HG03064 (cell line): ENCODE data around the gene IPMK.
A peak's percentile ranks its signal among the peaks of the same experiment; 100 is the strongest.
"Not testable (repeated sequence)": the region's sequence is repeated elsewhere in the genome, so short reads cannot be mapped to it uniquely, and the experiment has no call there.

Source experiments
- ATAC-seq: cut with Tn5 transposase; IDR thresholded peaks from one replicate; pipeline ENCODE4 v1.9.1; 2021; ENCODE audit warnings: low read depth; ENCODE audit not compliant: unreplicated experiment

Gene IPMK

DNA sequence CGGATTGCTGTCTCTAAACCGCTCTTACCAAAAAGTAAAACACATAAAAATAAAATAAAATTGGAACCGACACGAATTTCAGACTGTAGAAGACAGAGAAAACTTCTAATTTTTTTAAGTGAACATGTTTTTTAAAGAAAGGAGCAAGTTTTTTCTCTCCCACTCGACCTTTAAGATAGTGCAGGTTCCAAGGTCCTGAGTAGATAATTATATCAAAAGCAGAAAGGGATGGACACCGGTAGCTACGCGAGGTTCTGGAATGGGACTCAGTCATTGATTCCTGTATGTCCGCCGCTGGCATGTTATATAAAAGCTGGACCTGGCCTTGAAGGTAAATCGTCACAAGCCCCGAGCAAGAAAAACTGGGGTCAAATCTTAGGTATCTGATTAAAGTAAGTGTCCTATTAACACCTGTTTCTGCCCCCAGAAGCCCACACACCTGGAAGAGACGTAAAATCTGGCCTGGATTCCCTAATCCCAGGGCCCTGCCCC is 806 bp upstream of the IPMK start:
- ATAC-seq, result peak; percentile 1

DNA sequence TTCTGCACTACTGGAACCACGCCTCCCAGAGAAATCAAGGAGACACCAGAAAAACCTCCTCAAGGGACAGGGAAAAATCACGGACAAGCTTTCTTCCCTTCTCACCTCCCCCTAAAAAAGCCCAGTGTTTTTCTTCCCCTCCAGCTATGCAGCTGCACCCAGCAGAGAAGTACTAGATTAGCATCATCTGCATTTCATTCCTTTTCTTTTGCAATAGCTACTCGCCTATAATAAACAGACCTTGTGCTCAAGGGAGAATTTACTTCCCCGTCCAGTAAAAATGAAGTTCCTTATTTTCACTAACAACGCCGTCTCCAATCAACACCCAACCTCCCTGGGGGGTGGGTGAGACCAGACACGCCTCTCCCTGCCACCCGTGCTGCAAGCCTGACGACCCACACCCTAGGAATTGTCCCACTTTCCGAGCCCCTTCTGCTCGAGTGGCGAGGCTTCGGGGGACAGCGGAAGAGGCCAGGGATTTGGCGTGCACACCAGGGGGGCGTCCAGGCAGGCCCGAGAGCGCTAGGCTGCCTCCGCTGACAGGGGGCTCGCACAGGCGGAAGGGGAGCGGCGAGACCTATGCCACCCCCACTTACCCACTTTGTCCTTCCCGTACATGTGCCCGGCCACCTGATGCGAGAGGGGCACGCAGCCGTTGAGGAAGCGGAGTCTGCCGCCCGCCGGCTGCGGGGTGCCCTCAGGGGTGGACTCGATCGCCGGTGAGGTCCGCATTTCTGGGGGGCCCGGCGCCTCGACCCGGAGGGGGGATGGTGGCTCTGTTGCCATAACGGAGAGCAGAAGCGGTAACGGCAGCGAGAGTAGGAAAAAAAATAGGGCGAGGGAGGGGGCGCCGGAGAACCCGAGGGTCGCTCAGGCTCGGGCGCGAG is 625 bp downstream of the IPMK start:
- peak; percentile 11 for ATAC-seq

DNA sequence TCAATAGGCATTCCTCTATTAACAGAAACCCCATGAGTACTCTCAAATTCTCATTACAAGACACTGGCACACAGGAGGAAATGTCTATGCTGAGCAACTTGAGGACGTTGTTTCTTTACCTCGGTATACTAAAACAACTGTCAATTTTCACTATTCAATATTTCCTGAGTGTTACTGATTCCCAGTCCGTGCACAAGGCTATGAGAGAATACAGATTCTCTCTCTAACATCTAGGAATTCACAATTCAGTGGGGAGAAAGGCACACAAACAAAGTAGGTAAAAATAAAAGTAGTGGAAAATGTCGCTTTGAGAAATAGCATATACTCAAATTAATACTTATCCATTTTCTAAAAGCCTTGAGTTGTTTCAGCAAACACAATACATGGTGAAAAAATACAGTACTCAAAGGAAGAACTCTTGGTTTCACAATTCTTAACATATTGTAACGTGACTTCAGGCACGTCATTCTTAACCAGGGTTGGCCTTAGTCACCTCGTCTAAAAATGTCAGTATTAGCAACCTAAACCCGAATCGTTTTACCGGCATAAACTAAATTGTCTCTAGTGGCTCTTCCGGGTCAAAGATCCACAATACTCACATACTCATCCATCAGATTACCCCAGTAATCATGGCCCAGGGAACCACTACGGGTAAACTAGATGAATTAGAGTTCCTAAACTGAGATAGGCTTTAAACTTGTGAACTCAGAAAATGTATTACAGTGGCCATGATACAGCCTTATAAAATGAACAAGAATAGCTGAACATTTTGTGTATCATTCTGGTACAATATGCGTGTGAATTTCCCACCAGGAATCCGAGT is 1.5 kb downstream of the IPMK start:
- peak; percentile 14 for ATAC-seq

GRCh38 chr10:58265249-58265648 is 2.4 kb downstream of the IPMK start:
- no peak for ATAC-seq

- ATAC-seq, result no peak
Measured at GRCh38 chr10:58264780-58265179, 2.9 kb downstream of the IPMK start.

GRCh38 chr10:58262766-58263165 is 4.9 kb downstream of the IPMK start:
- ATAC-seq, result no peak

DNA sequence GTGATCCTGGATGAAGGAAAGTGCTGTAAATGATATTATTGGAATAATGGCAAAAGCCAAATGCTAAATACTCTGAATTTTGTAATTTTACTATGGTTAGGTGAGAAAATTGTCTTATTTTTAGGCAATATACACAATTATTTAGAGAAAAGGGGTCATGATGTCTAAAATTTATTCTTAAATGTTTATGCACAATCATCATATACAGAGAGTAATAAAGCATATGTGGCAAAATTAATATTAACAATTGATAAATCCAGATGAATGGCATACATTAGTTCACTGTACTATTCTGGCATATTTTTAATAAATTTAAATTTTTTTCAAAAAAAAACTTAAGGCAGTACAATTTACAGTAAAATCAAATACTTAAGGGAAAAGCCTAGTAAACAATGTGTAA is 7.4 kb downstream of the IPMK start:
- ATAC-seq, result no peak

GRCh38 chr10:58258977-58259692 is 8.6 kb downstream of the IPMK start:
- no peak for ATAC-seq

DNA sequence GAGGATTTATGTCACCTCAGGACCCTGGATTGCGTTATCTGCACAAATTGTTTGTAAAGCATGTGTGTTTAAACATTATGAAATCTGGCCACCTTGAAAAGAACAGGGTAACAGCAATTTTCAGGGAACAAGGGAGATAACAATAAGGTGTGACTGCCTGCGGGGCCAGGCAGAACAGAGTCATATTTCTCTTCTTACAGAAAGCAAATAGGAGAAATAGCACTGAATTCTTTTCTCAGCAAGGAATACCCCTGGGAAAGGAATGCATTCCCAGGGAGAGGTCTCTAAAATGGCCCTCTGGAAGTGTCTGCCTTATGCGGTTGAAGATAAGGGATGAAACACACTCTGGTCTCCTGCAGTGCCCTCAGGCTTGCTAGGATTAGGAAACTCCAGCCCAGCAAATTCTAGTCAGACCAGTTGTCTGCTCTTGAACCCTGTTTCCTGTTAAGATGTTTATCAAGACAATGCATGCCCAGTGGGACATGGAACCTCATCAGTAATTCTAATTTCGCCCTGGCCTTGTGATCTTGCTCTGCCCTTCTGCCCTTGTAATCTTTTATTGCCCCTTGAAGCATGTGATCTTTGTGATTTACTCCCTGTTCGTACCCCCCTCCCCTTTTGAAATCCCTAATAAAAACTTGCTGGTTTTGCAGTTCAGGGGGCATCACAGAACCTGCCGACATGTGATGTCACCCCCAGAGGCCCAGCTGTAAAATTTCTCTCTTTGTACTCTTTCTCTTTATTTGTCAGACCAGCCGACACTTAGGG is 11.5 kb downstream of the IPMK start:
- not testable (repeated sequence) for ATAC-seq

DNA sequence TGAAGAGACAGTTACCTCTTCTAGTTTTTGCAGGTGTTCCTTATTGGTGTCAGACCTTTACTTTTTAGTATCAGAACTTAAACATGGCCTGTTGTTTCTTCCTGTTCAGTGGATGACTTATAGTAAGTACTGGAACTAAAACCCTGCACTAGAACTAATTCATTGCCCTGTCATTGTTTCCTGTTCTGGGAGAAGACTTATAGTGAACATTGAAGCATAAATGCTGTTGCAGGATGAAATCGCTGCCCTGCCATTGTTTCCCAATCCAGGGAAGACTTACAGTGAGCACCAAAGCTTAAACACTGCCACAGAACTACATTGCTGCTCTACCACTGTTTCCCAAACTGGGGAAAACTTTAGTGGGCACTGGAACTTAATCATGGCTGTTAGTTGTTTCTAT is 13.1 kb downstream of the IPMK start:
- ATAC-seq, result no peak

DNA sequence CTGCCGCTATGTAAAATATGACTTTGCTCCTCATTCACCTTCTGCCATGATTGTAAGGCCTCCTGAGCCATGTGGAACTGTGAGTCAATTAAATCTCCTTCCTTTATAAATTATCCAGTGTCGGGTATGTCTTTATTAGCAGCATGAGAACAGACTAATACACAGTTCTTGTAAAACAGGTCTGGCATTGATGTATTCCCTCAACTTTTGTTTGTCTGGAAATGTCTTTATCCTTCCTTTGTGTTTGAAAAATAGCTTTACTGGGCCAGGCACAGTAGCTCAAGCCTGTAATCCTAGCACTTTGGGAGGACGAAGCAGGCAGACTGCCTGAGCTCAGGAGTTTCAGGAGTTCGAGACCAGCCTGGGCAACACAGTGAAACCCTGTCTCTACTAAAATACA is 14.5 kb downstream of the IPMK start:
- ATAC-seq, result no peak

DNA sequence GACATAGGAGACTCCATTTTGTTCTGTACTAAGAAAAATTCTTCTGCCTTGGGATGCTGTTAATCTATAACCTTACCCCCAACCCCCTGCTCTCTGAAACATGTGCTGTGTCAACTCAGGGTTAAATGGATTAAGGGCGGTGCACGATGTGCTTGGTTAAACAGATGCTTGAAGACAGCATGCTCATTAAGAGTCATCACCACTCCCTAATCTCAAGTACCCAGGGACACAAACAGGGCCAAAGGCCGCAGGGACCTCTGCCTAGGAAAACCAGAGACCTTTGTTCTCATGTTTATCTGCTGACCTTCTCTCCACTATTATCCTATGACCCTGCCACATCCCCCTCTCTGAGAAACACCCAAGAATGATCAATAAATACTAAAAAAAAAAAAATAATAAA is 23.0 kb downstream of the IPMK start:
- not testable (repeated sequence) for ATAC-seq

DNA sequence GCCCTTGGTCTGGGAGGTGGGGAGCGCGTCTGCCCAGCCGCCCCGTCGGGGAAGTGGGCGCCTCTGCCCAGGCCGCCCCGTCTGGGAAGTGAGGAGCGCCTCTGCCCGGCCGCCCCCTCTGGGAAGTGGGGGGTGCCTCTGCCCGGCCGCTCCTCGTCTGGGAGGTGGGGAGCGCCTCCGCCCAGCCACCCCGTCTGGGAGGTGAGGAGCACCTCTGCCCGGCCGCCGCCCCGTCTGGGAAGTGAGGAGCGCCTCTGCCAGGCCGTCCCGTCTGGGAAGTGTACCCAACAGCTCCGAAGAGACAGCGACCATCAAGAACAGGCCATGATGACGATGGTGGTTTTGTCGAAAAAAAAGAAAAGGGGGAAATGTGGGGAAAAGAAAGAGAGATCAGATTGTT is 23.5 kb downstream of the IPMK start:
- not testable (repeated sequence) for ATAC-seq

DNA sequence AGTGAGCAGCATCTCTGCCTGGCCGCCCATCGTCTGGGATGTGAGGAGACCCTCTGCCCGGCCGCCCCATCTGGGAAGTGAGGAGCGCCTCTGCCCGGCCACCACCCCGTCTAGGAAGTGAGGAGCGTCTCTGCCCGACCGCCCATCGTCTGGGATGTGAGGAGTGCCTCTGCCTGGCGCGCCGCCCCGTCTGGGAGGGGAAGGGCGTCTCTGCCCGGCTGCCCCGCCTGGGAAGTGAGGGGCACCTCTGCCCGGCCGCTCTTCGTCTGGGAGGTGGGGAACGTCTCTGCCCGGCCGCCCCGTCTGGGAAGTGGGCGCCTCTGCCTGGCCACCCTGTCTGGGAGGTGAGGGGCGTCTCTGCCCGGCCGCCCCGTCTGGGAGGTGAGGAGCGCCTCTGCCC is 23.9 kb downstream of the IPMK start:
- ATAC-seq, result not testable (repeated sequence)

DNA sequence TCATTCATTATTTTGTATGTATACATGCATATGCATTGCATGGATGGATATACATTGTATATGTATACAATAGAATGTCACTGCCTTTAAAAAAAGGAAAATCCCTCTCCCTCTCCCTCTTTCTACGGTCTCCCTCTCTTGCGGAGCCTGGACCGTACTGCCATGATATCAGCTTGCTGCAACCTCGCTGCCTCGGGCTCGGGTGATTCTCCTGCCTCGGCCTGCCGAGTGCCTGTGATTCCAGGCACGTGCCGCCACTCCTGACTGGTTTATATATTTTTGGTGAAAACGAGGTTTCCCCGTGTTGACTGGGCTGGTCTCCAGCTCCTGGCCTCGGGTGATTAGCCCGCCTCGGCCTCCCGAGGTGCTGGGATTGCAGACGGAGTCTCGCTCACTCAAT is 24.4 kb downstream of the IPMK start:
- no peak for ATAC-seq

- ATAC-seq, result no peak
Measured at GRCh38 chr10:58241346-58241745, 26.3 kb downstream of the IPMK start.

DNA sequence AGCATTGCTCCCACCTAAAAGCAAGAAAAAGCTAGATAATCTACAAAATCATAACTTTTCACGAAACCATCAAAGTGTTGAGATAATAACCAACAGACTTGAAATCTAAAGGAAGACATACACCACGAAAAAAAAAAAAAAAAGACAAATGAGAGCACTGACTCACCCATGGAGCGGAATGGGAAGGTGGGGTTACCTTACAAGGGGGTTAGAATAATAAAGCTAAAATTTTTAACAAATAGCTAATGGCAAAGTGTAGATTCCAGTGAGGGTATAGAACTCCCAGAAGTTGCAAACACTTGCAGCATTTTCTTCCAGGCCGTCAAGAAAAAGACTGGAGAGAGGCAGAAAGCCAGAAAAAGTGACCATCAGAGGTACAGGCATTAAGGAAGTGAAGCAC is 27.2 kb downstream of the IPMK start:
- no peak for ATAC-seq

DNA sequence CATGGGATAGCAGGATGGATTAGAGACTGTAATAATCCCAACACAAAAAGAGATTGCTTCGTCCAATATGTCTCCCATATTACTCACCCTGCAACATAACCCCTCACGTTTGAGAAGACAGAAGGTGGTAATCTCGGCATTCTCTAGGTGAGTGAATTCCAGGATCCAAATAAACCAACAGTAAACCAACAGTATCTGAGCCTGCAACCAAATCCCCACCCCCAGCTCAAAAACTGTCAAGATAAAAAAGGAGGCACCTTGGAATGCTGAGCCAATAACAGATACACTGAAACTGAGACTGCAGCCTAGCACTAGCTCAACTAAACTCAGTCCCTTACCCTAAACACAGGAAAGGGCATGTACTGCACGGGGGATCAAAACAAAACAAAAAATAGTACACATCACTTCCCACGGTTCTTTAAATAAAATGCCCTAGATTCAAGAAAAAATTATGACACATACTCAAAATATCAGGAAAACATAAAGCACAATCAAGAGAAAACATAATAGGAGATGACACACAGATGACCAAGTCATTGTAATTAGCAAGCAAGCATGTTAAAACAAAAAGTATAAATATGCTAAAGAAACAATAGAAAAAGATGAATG is 28.0 kb downstream of the IPMK start:
- no peak for ATAC-seq

DNA sequence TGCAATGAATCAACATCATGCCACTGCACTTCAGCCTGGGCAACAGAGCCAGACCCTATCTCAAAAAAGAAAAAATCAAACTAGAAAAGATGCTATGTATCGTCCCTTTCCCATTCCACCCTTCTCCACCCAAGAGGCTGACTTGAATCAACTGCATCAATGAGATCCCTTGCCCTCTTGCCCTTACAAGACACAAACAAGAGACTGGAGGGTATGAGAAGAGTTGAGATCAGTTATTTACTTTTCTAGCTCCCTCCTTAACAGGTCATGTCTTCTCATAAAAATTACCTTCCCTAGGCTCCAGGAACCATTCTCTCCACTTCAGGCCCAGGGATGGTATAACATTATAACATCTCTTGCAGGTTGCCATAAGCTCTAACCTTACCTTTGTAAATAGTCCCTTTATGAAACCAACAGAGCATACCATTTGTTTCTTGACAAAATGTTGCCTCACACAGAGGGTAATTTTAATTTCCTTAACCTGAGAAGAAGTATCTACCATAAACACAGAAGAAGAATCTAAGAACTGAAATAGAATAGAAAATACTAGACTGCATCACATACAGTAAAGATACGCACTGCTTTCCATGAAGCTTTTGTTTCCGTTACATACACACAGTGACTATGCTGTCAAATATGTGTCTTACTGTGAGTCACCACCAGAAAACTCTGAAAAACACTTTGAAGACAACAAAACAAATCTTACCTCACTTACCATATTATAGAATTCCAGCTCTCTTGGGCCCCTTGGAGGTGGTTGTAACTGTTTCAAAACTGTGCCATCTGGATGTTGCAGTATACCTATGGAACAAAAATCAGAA is 30.5 kb downstream of the IPMK start:
- ATAC-seq, result no peak
